A549 (cell line): ENCODE measurements around the gene MTAP.

Experiments
- BHLHE40 ChIP-seq: IDR thresholded peaks from 2 replicates; pipeline ENCODE4 v1.6.1; 2012; ENCODE audit warnings: low read depth, low read length, inconsistent platforms
- CTCF ChIP-seq: fragments of >200 bp; sonication (Bioruptor Twin); formaldehyde crosslinking; IDR thresholded peaks from 3 replicates; pipeline ENCODE4 v1.5.1; 2016
- KDM5A ChIP-seq: fragments of 200-600 bp; sonication (generic); IDR thresholded peaks from 2 replicates; pipeline ENCODE4 v1.6.1; 2016; ENCODE audit warnings: antibody characterized with exemption, mild to moderate bottlenecking
- PBX3 ChIP-seq: IDR thresholded peaks from 2 replicates; pipeline ENCODE4 v1.6.1; 2012
- PHF8 ChIP-seq: fragments of 200-600 bp; sonication (generic); IDR thresholded peaks from 2 replicates; pipeline ENCODE4 v1.6.1; 2016; ENCODE audit warnings: low read depth, mild to moderate bottlenecking, antibody characterized with exemption, moderate library complexity, borderline replicate concordance
- POLR2A ChIP-seq: IDR thresholded peaks from 2 replicates; pipeline ENCODE4 v1.6.1; 2012; ENCODE audit warnings: mild to moderate bottlenecking, low read length

GRCh38 chr9:21982861-21983560, 180.6 kb downstream of the MTAP start:
- TF ChIP-seq CTCF, result no peak
- no peak for TF ChIP-seq POLR2A
- no peak for TF ChIP-seq PHF8
- TF ChIP-seq PBX3, result no peak
- TF ChIP-seq BHLHE40, result no peak
- TF ChIP-seq KDM5A, result no peak
